ENCODE results near the gene FBLL1. TPM values are rescaled to one million over a fixed set of nuclear protein-coding genes. Genes with fewer than 3 reads are reported as not detected.

The FBLL1 gene
- total and polyA plus RNA-seq, 9 of the 15 experiments (the other 6 are each of a cell fraction or from before 2014, with no cell fraction given), result not detected

- TF ChIP-seq KAT2B (IDR thresholded peaks at IDR 0.05; ENCODE audit: low read depth, low read length) (no peak), JUNB (CRISPR knock-in tag; conservative IDR thresholded peaks at IDR 0.05) (no peak), MAX (CRISPR knock-in tag; IDR thresholded peaks at IDR 0.05) (peak; percentile 63), CEBPG (CRISPR knock-in tag; IDR thresholded peaks at IDR 0.05) (no peak), CEBPG (tag; conservative IDR thresholded peaks at IDR 0.05 in 1 of 2, IDR thresholded peaks at IDR 0.05 in 1 of 2) (no peak), GATAD2B (IDR thresholded peaks at IDR 0.05; ENCODE audit: borderline replicate concordance) (no peak; the same call in none of the 2 replicates), CHD1 (IDR thresholded peaks at IDR 0.05; ENCODE audit: low read length) (no peak), BRF2 (IDR thresholded peaks at IDR 0.05; ENCODE audit: borderline replicate concordance, insufficient read depth, insufficient read length) (no peak), DMBX1 (CRISPR knock-in tag; IDR thresholded peaks at IDR 0.05; ENCODE audit: borderline replicate concordance) (peak; percentile 54; the same call in 1 of the 2 replicates), TEAD1 (CRISPR knock-in tag; IDR thresholded peaks at IDR 0.05) (peak; percentile 40 to 48; a peak in 1 of 4 replicates), GMEB1 (CRISPR knock-in tag; IDR thresholded peaks at IDR 0.05) (peak; percentile 84), ZFP91 (CRISPR knock-in tag; IDR thresholded peaks at IDR 0.05) (no peak), SPI1 (IDR thresholded peaks at IDR 0.05; ENCODE audit: borderline replicate concordance, low read depth, low read length) (peak; percentile 74), TFAP4 (CRISPR knock-in tag; IDR thresholded peaks at IDR 0.05; ENCODE audit: borderline replicate concordance) (peak; percentile 80; the same call in 1 of the 2 replicates), PRDM10 (IDR thresholded peaks at IDR 0.05; ENCODE audit: partially characterized antibody) (peak; percentile 73)
Measured at GRCh38 chr5:168579488-168580226, 50.6 kb downstream of the FBLL1 start (continued).

All from K562 (cell line).